Cardiac fibroblast (primary cell): ENCODE data around the gene UTY.
A peak's percentile ranks its signal among the peaks of the same experiment; 100 is the strongest.

Experiments
- DNase-seq, 2 donors: peaks; one replicate each; pipeline versions ENCODE4 v3.0.0 to v3.0.0-alpha.2; 2010; ENCODE audit warnings: low read depth in 2 of 2
- H3K4me3 ChIP-seq, 2 donors: replicated peaks in 1 of 2; 1 replicate in 1 of 2; 2 replicates in 1 of 2; pipeline ENCODE4 v1.5.1; 2011; ENCODE audit warnings: low read depth in 2 of 2, low read length in 2 of 2, mild to moderate bottlenecking in 2 of 2, moderate library complexity in 1 of 2
- CTCF ChIP-seq: IDR thresholded peaks from one replicate; pipeline ENCODE4 v1.5.1; 2011; ENCODE audit warnings: low read depth, mild to moderate bottlenecking, low read length, inconsistent platforms

UTY gene

GRCh38 chrY:13479828-13480227 lies at the start of gene UTY:
UTY (minus strand) TSS chrY:13480033; CDS start chrY:13479665, 368 bp downstream.
- TF ChIP-seq CTCF: no peak
- peak; percentile 94 to 95 for DNase-seq
- H3K4me3 ChIP-seq: peak within 1 kb of the TSS; percentile 59 to 77

GRCh38 chrY:13520474-13520873 lies 40.6 kb upstream of the UTY start:
- TF ChIP-seq CTCF: no peak
- no peak for DNase-seq
- H3K4me3 ChIP-seq: no peak overlapping the region

GRCh38 chrY:13501215-13501614 lies 21.4 kb upstream of the UTY start:
- no peak for TF ChIP-seq CTCF
- no peak overlapping the region for H3K4me3 ChIP-seq
- peak; percentile 5 to 7 for DNase-seq

GRCh38 chrY:13493737-13494136 lies 13.9 kb upstream of the UTY start:
- TF ChIP-seq CTCF: no peak
- H3K4me3 ChIP-seq: no peak overlapping the region
- no peak for DNase-seq

GRCh38 chrY:13492408-13492807 lies 12.6 kb upstream of the UTY start:
- no peak for TF ChIP-seq CTCF
- no peak for DNase-seq
- H3K4me3 ChIP-seq: no peak overlapping the region

- no peak for DNase-seq
- H3K4me3 ChIP-seq: no peak overlapping the region
- TF ChIP-seq CTCF: no peak
Measured at GRCh38 chrY:13488738-13489137, 8.9 kb upstream of the UTY start.

- DNase-seq: peak; percentile 41 to 43
- no peak for TF ChIP-seq CTCF
- peak overlapping the region; percentile 59 to 77 for H3K4me3 ChIP-seq
Measured at GRCh38 chrY:13479121-13479711, 617 bp downstream of the UTY start.
